Spleen (tissue), 13 donors: ENCODE results near the gene PRAMEF8. TPM values are rescaled to one million over a fixed set of nuclear protein-coding genes. Genes with fewer than 3 reads are reported as not detected.
"Not testable (repeated sequence)": the region's sequence is repeated elsewhere in the genome, so short reads cannot be mapped to it uniquely, and the experiment has no call there.

Experiments used
- DNase-seq: peaks from one replicate; pipeline ENCODE4 v3.0.0-alpha.2; 2020
- H3K27ac ChIP-seq, 8 donors: fragments of 200-600 bp; sonication (generic) in 7 of 8; 1 replicate in 4 of 8; 2 replicates in 4 of 8; pipeline versions ENCODE4 v1.5.0 to v1.8.0; 2016 to 2021; ENCODE audit warnings: inconsistent platforms in 4 of 8, mild to moderate bottlenecking in 4 of 8, moderate library complexity in 1 of 8
- H3K27me3 ChIP-seq, 7 donors: fragments of 200-600 bp; sonication (generic) in 6 of 7; replicated peaks in 1 of 7; 1 replicate in 4 of 7; 2 replicates in 3 of 7; pipeline versions ENCODE4 v1.5.0 to v1.8.0; 2016 to 2021; ENCODE audit warnings: inconsistent platforms in 3 of 7, mild to moderate bottlenecking in 1 of 7
- H3K36me3 ChIP-seq, 6 donors: fragments of 200-600 bp; sonication (generic) in 5 of 6; 1 replicate in 4 of 6; 2 replicates in 2 of 6; pipeline versions ENCODE4 v1.5.0 to v1.8.0; 2016 to 2021; ENCODE audit warnings: inconsistent platforms in 2 of 6
- H3K4me1 ChIP-seq, 6 donors: fragments of 200-600 bp; sonication (generic) in 5 of 6; 1 replicate in 3 of 6; 2 replicates in 3 of 6; pipeline versions ENCODE4 v1.5.0 to v1.8.0; 2016 to 2021; ENCODE audit warnings: inconsistent platforms in 3 of 6
- H3K4me3 ChIP-seq, 8 donors: fragments of 200-600 bp; sonication (generic) in 7 of 8; 1 replicate in 4 of 8; 2 replicates in 4 of 8; pipeline versions ENCODE4 v1.5.0 to v1.8.0; 2016 to 2021; ENCODE audit warnings: inconsistent platforms in 4 of 8, mild to moderate bottlenecking in 4 of 8, moderate library complexity in 2 of 8
- H3K9me3 ChIP-seq, 8 donors: fragments of 200-600 bp; sonication (generic) in 7 of 8; 1 replicate in 4 of 8; 2 replicates in 4 of 8; pipeline versions ENCODE4 v1.5.0 to v1.8.0; 2016 to 2021; ENCODE audit warnings: inconsistent platforms in 4 of 8
- WGBS, 5 donors: extraction: QIAGEN DNeasy Blood & Tissue Kit in 3 of 5; methylation state at CpG; one replicate each; pipeline versions ENCODE4 v1.1.5 to v1.1.7; 2013 to 2018; 5-methylcytosine and 5-hydroxymethylcytosine counted together
- intact Hi-C: fragments of 100-400 bp; cut with DNase I; formaldehyde crosslinking; loops from one replicate; pipeline ENCODE4 v1.15.0; 2023; ENCODE audit warnings: low total_unique reads
- long read RNA-seq, 2 donors: transcript quantifications; one replicate each; lab custom pipeline, GENCODE V29; 2026
- polyA plus RNA-seq, 3 donors: library from polyadenylated mRNA; stranded (reverse); fragments of 200-250 nt; gene quantifications; one replicate each; pipeline ENCODE4 v1.2.1, GENCODE V29; 2013
- total RNA-seq, 7 donors: library from RNA; depleted of rRNA in 3 of 7; stranded (reverse); fragments of >200 nt in 3 of 7; fragmentation: NEBNext Ultra II Directional in 4 of 7; extraction: Animal tissue kit (Norgen Biotek cat#: 25700) in 4 of 7; gene quantifications; one replicate each; pipeline versions ENCODE4 v1.1.0 to v1.2.1, GENCODE V29; 2016 to 2021
- donor health status: healthy with polysubstance abuse.
- donor health status: DM: no; HTN: no; CAD: no; lungs with moderate emphysema.
- donor health status: DM: no; HTN: no; CAD: no.
- donor health status: Bipolar disorder and iron deficiency.
- donor health status: healthy.
- donor health status: DM: no; HTN: no; CAD: no.
- donor health status: DM: yes; HTN: yes; CAD: no.

The PRAMEF8 gene
- total RNA-seq (not detected), polyA plus RNA-seq (not detected)
- long read RNA-seq, donor 1, result 0 reads
- long read RNA-seq, donor 2, result 0 reads

DNA sequence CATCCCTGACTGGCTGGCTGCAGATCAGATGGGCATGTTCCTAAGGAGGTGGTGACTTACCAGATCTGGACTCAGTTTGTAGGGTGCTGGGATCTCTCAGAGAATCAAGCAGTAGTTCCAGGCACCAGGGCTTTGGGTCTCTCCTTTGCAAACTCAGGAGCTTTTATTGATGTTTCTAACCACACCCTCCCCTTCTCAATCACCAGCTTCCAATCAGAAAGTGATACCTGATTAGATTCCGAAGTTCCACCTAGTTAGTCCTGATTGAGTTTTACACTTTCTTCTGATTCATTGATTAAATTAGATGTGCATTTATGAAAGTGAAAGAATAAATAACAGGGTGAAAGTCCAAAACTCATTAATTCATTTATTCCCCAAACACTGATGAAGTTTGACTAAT lies at the start of gene PRAMEF8:
Gene PRAMEF8, minus strand, starts transcription at position 101 of the 400 bp plus-strand sequence. CDS start 1,046 bp downstream, outside the sequence.
- H3K36me3 ChIP-seq, H3K4me3 ChIP-seq, H3K27ac ChIP-seq, DNase-seq, H3K9me3 ChIP-seq, H3K4me1 ChIP-seq, intact Hi-C loops, H3K27me3 ChIP-seq: not testable (repeated sequence)
- WGBS, 5 donors, result no CpG with 5 or more reads among the region's 1 CpG

DNA sequence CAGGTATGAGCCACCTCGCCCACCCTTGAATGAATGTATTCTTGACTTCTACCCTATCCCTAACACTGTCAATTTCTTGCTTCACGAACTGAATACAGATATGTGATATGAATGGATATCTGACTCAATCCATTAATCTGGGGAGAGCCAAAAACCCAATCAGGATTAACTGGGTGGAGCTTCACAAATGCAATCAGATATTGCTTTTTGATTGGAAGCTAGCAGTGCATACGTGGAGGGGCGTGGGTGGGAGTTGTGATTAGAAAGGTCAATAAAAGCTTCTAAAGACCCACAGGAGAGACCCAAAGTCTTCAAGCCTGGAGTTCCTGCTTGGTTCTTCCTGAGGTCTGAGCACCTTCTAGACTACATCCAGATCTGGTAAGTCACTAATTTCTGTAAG lies 30.3 kb upstream of the PRAMEF8 start, which contains the start of gene PRAMEF15:
Gene PRAMEF15, plus strand, starts transcription at position 301 of the 400 bp plus-strand sequence. CDS start 2,827 bp downstream, outside the sequence.
- H3K36me3 ChIP-seq, H3K27me3 ChIP-seq, H3K4me3 ChIP-seq, DNase-seq, H3K27ac ChIP-seq, H3K9me3 ChIP-seq, H3K4me1 ChIP-seq, intact Hi-C loops: not testable (repeated sequence)
- 54 to 73% (median 57%) methylated on average over 3 to 4 of the region's 4 CpGs for WGBS, 5 donors

DNA sequence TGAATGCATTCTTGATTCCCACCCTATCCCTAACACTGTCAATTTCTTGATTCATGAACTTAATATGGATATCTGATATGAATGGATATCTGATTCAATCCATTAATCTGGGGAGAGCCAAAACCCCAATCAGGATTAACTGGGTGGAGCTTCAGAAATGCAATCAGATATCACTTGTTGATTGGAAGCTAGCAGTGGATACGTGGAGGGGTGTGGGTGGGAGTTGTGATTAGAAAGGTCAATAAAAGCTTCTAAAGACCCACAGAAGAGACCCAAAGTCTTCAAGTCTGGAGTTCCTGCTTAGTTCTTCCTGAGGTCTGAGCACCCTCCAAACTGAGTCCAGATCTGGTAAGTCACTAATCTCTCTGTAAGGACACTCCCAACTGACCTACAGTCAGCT lies 18.3 kb upstream of the PRAMEF8 start, which contains the start of gene PRAMEF33:
Gene PRAMEF33, plus strand, starts transcription at position 301 of the 400 bp plus-strand sequence. CDS start 2,416 bp downstream, outside the sequence.
- H3K36me3 ChIP-seq, DNase-seq, H3K4me3 ChIP-seq, H3K27me3 ChIP-seq, intact Hi-C loops, H3K9me3 ChIP-seq, H3K27ac ChIP-seq, H3K4me1 ChIP-seq: not testable (repeated sequence)
- no CpG with 5 or more reads among the region's 1 CpG for WGBS, 5 donors

DNA sequence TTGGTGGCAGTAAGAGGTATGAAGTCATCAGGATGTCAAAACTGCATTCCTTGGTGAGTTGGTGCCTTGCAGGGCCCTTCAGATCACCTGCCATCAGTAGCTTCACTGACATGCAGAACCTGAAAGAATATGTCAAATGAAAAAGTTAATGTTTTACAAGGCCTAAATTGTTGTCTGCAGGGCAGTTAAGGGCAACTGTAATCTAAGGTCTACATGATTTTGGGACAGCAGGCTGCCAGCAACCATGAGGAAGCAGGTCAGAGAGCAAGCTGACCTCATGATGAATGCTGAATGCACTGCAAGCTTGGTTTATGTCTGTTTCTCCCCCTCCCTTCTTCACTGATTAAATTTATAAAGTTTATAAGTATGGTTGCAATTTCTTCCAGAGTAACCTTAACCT lies 17.3 kb upstream of the PRAMEF8 start:
- intact Hi-C loops, result not testable (repeated sequence)

DNA sequence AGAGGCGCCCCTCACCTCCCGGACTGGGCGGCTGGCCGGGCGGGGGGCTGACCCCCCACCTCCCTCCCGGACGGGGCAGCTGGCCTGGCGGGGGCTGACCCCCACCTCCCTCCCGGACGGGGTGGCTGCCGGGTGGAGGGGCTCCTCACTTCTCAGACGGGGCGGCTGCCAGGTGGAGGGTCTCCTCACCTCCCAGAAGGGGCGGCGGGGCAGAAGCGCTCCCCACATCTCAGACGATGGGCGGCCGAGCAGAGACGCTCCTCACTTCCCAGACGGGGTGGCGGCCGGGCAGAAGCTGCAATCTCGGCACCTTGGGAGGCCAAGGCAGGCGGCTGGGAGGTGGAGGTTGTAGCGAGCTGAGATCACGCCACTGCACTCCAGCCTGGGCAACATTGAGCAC lies 13.8 kb upstream of the PRAMEF8 start:
- H3K9me3 ChIP-seq, H3K36me3 ChIP-seq, H3K4me3 ChIP-seq, H3K27me3 ChIP-seq, intact Hi-C loops, H3K4me1 ChIP-seq, DNase-seq, H3K27ac ChIP-seq: not testable (repeated sequence)
- WGBS, 5 donors, result 80 to 95% (median 91%) methylated on average over 1 to 14 of the region's 27 CpGs; no CpG with 5 or more reads in 2 of the 5 donors

More for the DNA sequence above, 17.3 kb upstream of the PRAMEF8 start:
- not testable (repeated sequence) for H3K27me3 ChIP-seq, DNase-seq, H3K36me3 ChIP-seq, H3K4me1 ChIP-seq, H3K9me3 ChIP-seq, H3K27ac ChIP-seq, H3K4me3 ChIP-seq

DNA sequence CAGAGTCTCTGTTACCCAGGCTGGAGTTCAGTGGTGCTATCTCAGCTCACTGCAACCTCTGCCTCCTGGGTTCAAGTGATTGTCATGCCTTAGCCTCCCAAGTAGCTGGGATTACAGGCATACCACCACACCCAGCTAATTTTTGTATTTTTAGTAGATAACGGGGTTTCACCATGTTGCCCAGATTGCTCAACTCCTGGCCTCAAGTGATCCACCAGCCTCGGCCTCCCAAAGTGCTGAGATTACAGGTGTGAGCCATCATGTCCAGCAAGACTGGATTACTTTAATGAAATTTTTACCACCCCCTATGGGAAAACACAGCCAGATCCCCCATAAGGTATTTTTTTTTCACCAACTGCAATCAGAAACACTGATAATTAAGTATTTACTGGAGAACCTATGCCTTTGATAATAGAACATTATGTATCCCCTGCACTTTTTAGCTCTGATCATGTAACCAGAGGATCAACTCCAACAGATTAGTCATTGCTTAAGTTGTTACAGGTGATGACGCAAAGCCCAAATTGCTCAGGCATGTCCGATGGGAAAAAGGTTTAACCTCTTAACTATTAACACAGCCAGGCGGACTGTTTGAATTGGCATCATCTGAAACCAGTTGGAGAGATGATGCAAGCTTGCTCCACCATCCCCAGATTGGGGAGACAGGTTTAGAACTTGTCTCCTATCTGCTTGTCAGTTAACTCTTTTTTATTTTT lies 12.4 kb upstream of the PRAMEF8 start:
- intact Hi-C loops, H3K36me3 ChIP-seq, H3K27ac ChIP-seq, DNase-seq, H3K4me3 ChIP-seq, H3K9me3 ChIP-seq, H3K27me3 ChIP-seq, H3K4me1 ChIP-seq: not testable (repeated sequence)
- WGBS, 5 donors, result 75 to 100% (median 96%) methylated on average over 1 to 2 of the region's 5 CpGs

DNA sequence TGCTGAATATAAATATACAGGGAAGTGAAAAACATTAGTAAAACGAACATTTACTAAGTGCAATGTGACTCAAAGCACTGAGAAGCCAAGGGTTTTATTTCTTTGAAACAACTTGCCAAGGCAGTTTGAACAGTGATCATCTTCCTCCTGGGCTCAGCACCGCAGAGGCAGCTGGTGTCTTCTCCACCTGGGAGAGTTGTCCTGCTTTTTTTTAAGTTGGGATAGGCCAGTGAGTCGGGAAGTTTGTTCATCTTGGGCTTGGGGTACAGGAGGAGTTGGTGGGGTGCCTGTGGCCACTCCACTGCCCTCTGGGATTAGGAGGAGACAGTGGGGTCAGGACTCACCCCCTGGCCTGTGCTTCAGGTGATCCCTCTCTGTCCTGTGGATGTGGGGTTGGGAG lies 4.1 kb upstream of the PRAMEF8 start:
- H3K4me1 ChIP-seq, H3K27ac ChIP-seq, H3K4me3 ChIP-seq, H3K9me3 ChIP-seq, H3K36me3 ChIP-seq, DNase-seq, intact Hi-C loops, H3K27me3 ChIP-seq: not testable (repeated sequence)
- WGBS, 5 donors, result 59 to 88% (median 78%) methylated on average over 1 to 2 of the region's 3 CpGs

DNA sequence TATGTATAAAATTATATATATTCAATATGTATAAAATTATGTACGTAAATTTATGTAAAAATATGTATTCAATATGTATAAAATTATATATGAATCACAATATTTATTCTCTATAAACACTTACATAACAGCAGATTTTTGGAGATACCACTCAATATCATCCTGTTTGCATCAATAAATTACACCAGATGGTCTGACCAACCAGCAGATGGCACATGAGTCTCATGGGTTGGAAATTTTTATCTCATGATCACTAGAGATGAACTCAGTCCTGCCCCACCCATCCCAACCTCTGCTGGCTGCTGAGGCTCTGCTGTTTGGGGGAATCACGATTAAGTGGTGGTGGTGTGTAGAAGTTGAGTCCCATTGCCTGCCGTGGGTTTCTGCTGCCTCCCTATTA lies 5.3 kb downstream of the PRAMEF8 start:
- 72 to 81% (median 78%) methylated on average over 3 of the region's 3 CpGs for WGBS, 5 donors

DNA sequence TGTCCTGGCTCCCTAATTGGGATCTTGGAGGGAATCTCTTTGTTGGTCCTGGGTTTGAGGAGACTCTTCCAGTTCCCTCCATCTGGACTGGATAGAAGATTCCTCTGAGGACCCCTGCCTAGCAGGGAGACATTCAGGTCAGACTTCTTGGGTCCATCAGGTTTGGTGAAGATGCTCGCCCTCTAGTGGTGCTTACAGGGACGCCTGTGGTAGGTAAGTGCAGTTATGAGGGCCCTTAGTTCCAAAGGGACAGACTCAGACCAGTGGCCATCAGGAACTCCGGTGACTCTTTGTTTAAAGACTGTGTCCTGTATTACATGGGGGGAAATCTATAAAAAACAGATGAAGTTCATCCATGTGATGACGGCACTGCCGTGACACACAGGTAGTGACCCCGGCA lies 7.9 kb downstream of the PRAMEF8 start:
- DNase-seq, H3K4me3 ChIP-seq, H3K36me3 ChIP-seq, H3K4me1 ChIP-seq, H3K27me3 ChIP-seq, H3K9me3 ChIP-seq, intact Hi-C loops, H3K27ac ChIP-seq: not testable (repeated sequence)
- 26 to 80% (median 50%) methylated on average over 1 to 5 of the region's 6 CpGs for WGBS, 5 donors

More for the DNA sequence above, 5.3 kb downstream of the PRAMEF8 start:
- H3K27me3 ChIP-seq, intact Hi-C loops, H3K36me3 ChIP-seq, H3K27ac ChIP-seq, H3K9me3 ChIP-seq, H3K4me1 ChIP-seq, DNase-seq, H3K4me3 ChIP-seq: not testable (repeated sequence)

DNA sequence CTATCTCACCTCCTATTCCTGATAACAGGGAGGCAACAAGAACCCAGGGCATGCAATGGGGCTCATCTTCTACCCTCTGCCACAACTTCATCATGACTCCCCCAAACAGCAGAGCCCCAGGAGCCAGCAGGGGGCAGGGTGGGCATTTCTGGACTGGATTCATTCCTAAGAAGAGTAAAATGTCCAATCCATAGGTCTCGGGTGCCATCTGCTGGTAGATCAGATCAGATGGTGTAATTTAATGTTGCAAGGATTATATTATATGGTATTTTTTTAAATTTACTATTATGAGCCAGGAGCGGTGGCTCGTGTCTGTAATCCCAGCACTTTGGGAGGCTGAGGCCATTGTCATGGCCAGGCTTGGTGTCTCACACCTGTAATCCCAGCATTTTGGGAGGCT lies 19.8 kb downstream of the PRAMEF8 start:
- WGBS, 5 donors, result 14 to 76% (median 50%) methylated on average over 2 of the region's 3 CpGs; no CpG with 5 or more reads in 2 of the 5 donors
- H3K9me3 ChIP-seq, H3K27me3 ChIP-seq, H3K4me3 ChIP-seq, H3K4me1 ChIP-seq, H3K36me3 ChIP-seq, intact Hi-C loops, H3K27ac ChIP-seq, DNase-seq: not testable (repeated sequence)

DNA sequence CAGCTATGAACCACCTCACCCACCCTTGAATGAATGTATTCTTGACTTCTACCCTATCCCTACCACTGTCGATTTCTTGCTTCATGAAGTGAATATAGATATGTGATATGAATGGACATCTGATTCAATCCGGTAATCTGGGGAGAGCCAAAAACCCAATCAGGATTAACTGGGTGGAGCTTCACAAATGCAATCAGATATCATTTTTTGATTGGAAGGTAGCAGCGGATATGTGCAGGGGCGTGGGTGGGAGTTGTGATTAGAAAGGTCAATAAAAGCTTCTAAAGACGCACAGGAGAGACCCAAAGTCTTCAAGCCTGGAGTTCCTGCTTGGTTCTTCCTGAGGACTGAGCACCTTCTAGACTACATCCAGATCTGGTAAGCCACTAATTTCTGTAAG lies 31.0 kb downstream of the PRAMEF8 start, which contains the start of gene PRAMEF5:
Gene PRAMEF5, plus strand, starts transcription at position 301 of the 400 bp plus-strand sequence. CDS start 5,071 bp downstream, outside the sequence.
- H3K4me1 ChIP-seq, H3K27ac ChIP-seq, H3K4me3 ChIP-seq, H3K9me3 ChIP-seq, intact Hi-C loops, H3K27me3 ChIP-seq, DNase-seq, H3K36me3 ChIP-seq: not testable (repeated sequence)
- 92 to 100% (median 99%) methylated on average over 1 to 2 of the region's 5 CpGs; no CpG with 5 or more reads in 1 of the 5 donors for WGBS, 5 donors
